Liver (tissue), 9 donors: ENCODE measurements around the gene CFAP73. TPM values are rescaled to one million over a fixed set of nuclear protein-coding genes. Genes with fewer than 3 reads are reported as not detected.

ENCODE experiments used
- DNase-seq: peaks from one replicate; pipeline ENCODE4 v3.0.0-alpha.2; 2017; ENCODE audit warnings: low spot score
- H3K27ac ChIP-seq, 2 donors: one replicate each; pipeline ENCODE4 v1.7.0; 2013; ENCODE audit warnings: inconsistent platforms in 2 of 2, low read length in 2 of 2, control low read depth in 1 of 2, low read depth in 1 of 2, mild to moderate bottlenecking in 1 of 2
- H3K27me3 ChIP-seq, 4 donors: one replicate each; pipeline versions ENCODE4 v1.6.1 to v1.7.0; 2013; ENCODE audit warnings: low read length in 3 of 4, inconsistent platforms in 1 of 4, mild to moderate bottlenecking in 1 of 4, moderate library complexity in 1 of 4; ENCODE audit not compliant: control insufficient read depth in 4 of 4, insufficient read depth in 4 of 4
- H3K36me3 ChIP-seq, 4 donors: one replicate each; pipeline versions ENCODE4 v1.6.1 to v1.7.0; 2013; ENCODE audit warnings: low read length in 3 of 4, mild to moderate bottlenecking in 3 of 4, low read depth in 1 of 4, moderate library complexity in 1 of 4; ENCODE audit not compliant: control insufficient read depth in 4 of 4, insufficient read depth in 3 of 4
- H3K4me1 ChIP-seq, 4 donors: one replicate each; pipeline versions ENCODE4 v1.6.1 to v1.7.0; 2013; ENCODE audit warnings: low read length in 3 of 4, mild to moderate bottlenecking in 3 of 4, moderate library complexity in 1 of 4; ENCODE audit not compliant: control insufficient read depth in 4 of 4, insufficient read depth in 4 of 4
- H3K4me3 ChIP-seq, 3 donors: one replicate each; pipeline versions ENCODE4 v1.6.1 to v1.7.0; 2013; ENCODE audit warnings: low read length in 3 of 3, control low read depth in 1 of 3, low read depth in 1 of 3, mild to moderate bottlenecking in 1 of 3
- H3K9ac ChIP-seq, 2 donors: one replicate each; pipeline ENCODE4 v1.7.0; 2013; ENCODE audit warnings: low read length in 2 of 2, mild to moderate bottlenecking in 2 of 2, moderate library complexity in 2 of 2, control low read depth in 1 of 2, low read depth in 1 of 2
- H3K9me3 ChIP-seq, 4 donors: one replicate each; pipeline versions ENCODE4 v1.6.1 to v1.7.0; 2013; ENCODE audit warnings: low read length in 3 of 4; ENCODE audit not compliant: control insufficient read depth in 4 of 4
- ATF3 ChIP-seq: IDR thresholded peaks from 2 replicates; pipeline ENCODE4 v1.6.1; 2016; ENCODE audit warnings: antibody characterized with exemption
- CTCF ChIP-seq: fragments of 150-350 bp; IDR thresholded peaks from 2 replicates; pipeline ENCODE4 v1.5.1; 2017; ENCODE audit warnings: improper control_type of control experiment, low read depth, low read length; ENCODE audit not compliant: missing input control
- EGR1 ChIP-seq, 2 donors: IDR thresholded peaks; 2 replicates each; pipeline ENCODE4 v1.6.1; 2016 to 2018; ENCODE audit warnings: antibody characterized with exemption in 2 of 2, low read depth in 2 of 2
- FOXA1 ChIP-seq: IDR thresholded peaks from 2 replicates; pipeline ENCODE4 v1.6.1; 2016; ENCODE audit warnings: antibody characterized with exemption
- FOXA2 ChIP-seq: IDR thresholded peaks from 2 replicates; pipeline ENCODE4 v1.6.1; 2016; ENCODE audit warnings: antibody characterized with exemption
- GABPA ChIP-seq, 2 donors: IDR thresholded peaks in 1 of 2; conservative IDR thresholded peaks in 1 of 2; 2 replicates each; pipeline ENCODE4 v1.6.1; 2016; ENCODE audit warnings: antibody characterized with exemption in 2 of 2, mild to moderate bottlenecking in 1 of 2, moderate library complexity in 1 of 2
- HNF4A ChIP-seq, 2 donors: conservative IDR thresholded peaks; 2 replicates each; pipeline ENCODE4 v1.6.1; 2016; ENCODE audit warnings: antibody characterized with exemption in 2 of 2, mild to moderate bottlenecking in 2 of 2
- HNF4G ChIP-seq: IDR thresholded peaks from 2 replicates; pipeline ENCODE4 v1.6.1; 2016; ENCODE audit warnings: antibody characterized with exemption
- JUND ChIP-seq, 2 donors: IDR thresholded peaks; 2 replicates each; pipeline ENCODE4 v1.6.1; 2016; ENCODE audit warnings: antibody characterized with exemption in 2 of 2
- MAX ChIP-seq: IDR thresholded peaks from 2 replicates; pipeline ENCODE4 v1.6.1; 2016; ENCODE audit warnings: antibody characterized with exemption
- NR2F2 ChIP-seq: IDR thresholded peaks from 2 replicates; pipeline ENCODE4 v1.6.1; 2016; ENCODE audit warnings: antibody characterized with exemption
- RAD21 ChIP-seq, 2 donors: IDR thresholded peaks; 2 replicates each; pipeline ENCODE4 v1.6.1; 2016; ENCODE audit warnings: antibody characterized with exemption in 2 of 2, mild to moderate bottlenecking in 2 of 2
- REST ChIP-seq: IDR thresholded peaks from 2 replicates; pipeline ENCODE4 v1.6.1; 2016; ENCODE audit warnings: antibody characterized with exemption, mild to moderate bottlenecking
- RXRA ChIP-seq, 2 donors: IDR thresholded peaks; 2 replicates each; pipeline ENCODE4 v1.6.1; 2017 to 2018; ENCODE audit warnings: antibody characterized with exemption in 2 of 2, mild to moderate bottlenecking in 1 of 2
- SP1 ChIP-seq: IDR thresholded peaks from 2 replicates; pipeline ENCODE4 v1.6.1; 2018; ENCODE audit warnings: antibody characterized with exemption, mild to moderate bottlenecking
- TAF1 ChIP-seq: conservative IDR thresholded peaks from 2 replicates; pipeline ENCODE4 v1.6.1; 2016; ENCODE audit warnings: antibody characterized with exemption, mild to moderate bottlenecking
- YY1 ChIP-seq: IDR thresholded peaks from 2 replicates; pipeline ENCODE4 v1.6.1; 2016; ENCODE audit warnings: antibody characterized with exemption, mild to moderate bottlenecking
- ZBTB33 ChIP-seq: IDR thresholded peaks from 2 replicates; pipeline ENCODE4 v1.6.1; 2016; ENCODE audit warnings: antibody characterized with exemption
- WGBS: extraction: QIAGEN DNeasy Blood & Tissue Kit; methylation state at CpG from one replicate; pipeline ENCODE4 v1.1.7; 2013; 5-methylcytosine and 5-hydroxymethylcytosine counted together
- polyA plus RNA-seq, 2 donors: library from polyadenylated mRNA; stranded (reverse) in 1 of 2; unstranded in 1 of 2; fragments of 200-250 nt in 1 of 2; fragments of >200 nt in 1 of 2; fragmentation: Nextera tagmentation in 1 of 2; extraction: Ambion mirVana in 1 of 2; gene quantifications; one replicate each; pipeline versions ENCODE4 v1.2.1 to v1.2.3, GENCODE V29; 2013 to 2015
- total RNA-seq, 2 donors: library from RNA; depleted of rRNA; stranded (reverse); fragments of >200 nt; gene quantifications; one replicate each; pipeline ENCODE4 v1.2.3, GENCODE V29; 2014
- donor health status: healthy.
- donor health status: healthy.
- donor health status: healthy.
- donor health status: healthy.
- donor health status: healthy.

Gene CFAP73
- total and polyA plus RNA-seq, 4 donors, result 0.18 to 0.19 TPM; not detected in 2

GRCh38 chr12:113135178-113136127 is 14.1 kb upstream of the CFAP73 start, which contains the start of gene RASAL1:
Gene RASAL1 (minus strand): TSS chr12:113135761. CDS start chr12:113135462, 299 bp downstream.
- peaks cover 0 to 4% (median 3%) of the 10 kb centered on the region in 4 donors for H3K4me1 ChIP-seq
- H3K27ac ChIP-seq, result no peak within 1 kb of the TSS
- no peaks in the 10 kb centered on the region for H3K9me3 ChIP-seq
- no peaks in the 10 kb centered on the region for H3K36me3 ChIP-seq
- no peak within 1 kb of the TSS for H3K9ac ChIP-seq
- TF ChIP-seq FOXA2 (no peak), TAF1 (no peak), CTCF (peak; percentile 30)
- WGBS, result 6% methylated on average over 68 of the region's 68 CpGs
- peaks cover 0 to 5% (median 1%) of the 10 kb centered on the region in 4 donors for H3K27me3 ChIP-seq
- H3K4me3 ChIP-seq, result peak within 1 kb of the TSS in 1 of 3 donors; percentile 16
- peak; percentile 50 for DNase-seq

GRCh38 chr12:113136128-113136989 is 13.2 kb upstream of the CFAP73 start:
- H3K4me1 ChIP-seq, result peaks cover 0 to 4% (median 3%) of the 10 kb centered on the region in 4 donors
- H3K9me3 ChIP-seq, result no peaks in the 10 kb centered on the region
- H3K27ac ChIP-seq, result no peak overlapping the region
- H3K9ac ChIP-seq, result no peak overlapping the region
- no peaks in the 10 kb centered on the region for H3K36me3 ChIP-seq
- no peak for DNase-seq
- no peak overlapping the region for H3K4me3 ChIP-seq
- TF ChIP-seq FOXA1 (no peak), CTCF (no peak), TAF1 (no peak), FOXA2 (no peak), REST (no peak), ATF3 (no peak), NR2F2 (no peak), MAX (no peak), YY1 (no peak), EGR1 (IDR thresholded peaks at IDR 0.05; ENCODE audit: low read depth in 2 of 2) (no peak), RXRA (IDR thresholded peaks at IDR 0.05) (no peak), GABPA (IDR thresholded peaks at IDR 0.05 in 1 of 2, conservative IDR thresholded peaks at IDR 0.05 in 1 of 2) (no peak), HNF4A (conservative IDR thresholded peaks at IDR 0.05) (no peak), JUND (IDR thresholded peaks at IDR 0.05) (no peak), SP1 (no peak), ZBTB33 (no peak), HNF4G (no peak), RAD21 (IDR thresholded peaks at IDR 0.05) (no peak)
- peaks cover 0 to 5% (median 1%) of the 10 kb centered on the region in 4 donors for H3K27me3 ChIP-seq
- 32% methylated on average over 21 of the region's 21 CpGs for WGBS
